Smooth muscle cell (in vitro differentiated cells): ENCODE measurements around the gene CISH. TPM values are rescaled to one million over a fixed set of nuclear protein-coding genes. Genes with fewer than 3 reads are reported as not detected.

ENCODE experiments used
- DNase-seq: peaks from one replicate; lab custom pipeline; 2025; ENCODE audit not compliant: unreplicated experiment; lab: John Stamatoyannopoulos, UW
- H2AFZ ChIP-seq: fragments of 200-600 bp; sonication (generic); 2 replicates; pipeline ENCODE4 v1.6.0; 2016; ENCODE audit warnings: antibody characterized with exemption, low read depth, mild to moderate bottlenecking
- H3F3A ChIP-seq: fragments of 200-600 bp; sonication (generic); 2 replicates; pipeline ENCODE4 v1.6.0; 2017; ENCODE audit warnings: antibody characterized with exemption, low read depth
- H3K27ac ChIP-seq: fragments of 200-600 bp; sonication (generic); 2 replicates; pipeline ENCODE4 v1.5.1; 2016; ENCODE audit warnings: low read depth, mild to moderate bottlenecking
- H3K27me3 ChIP-seq: fragments of 200-600 bp; sonication (generic); 2 replicates; pipeline ENCODE4 v1.6.1; 2016; ENCODE audit warnings: low read depth, mild to moderate bottlenecking
- H3K36me3 ChIP-seq: fragments of 200-600 bp; sonication (generic); 2 replicates; pipeline ENCODE4 v1.5.1; 2016; ENCODE audit warnings: low read depth
- H3K4me1 ChIP-seq: fragments of 200-600 bp; sonication (generic); 2 replicates; pipeline ENCODE4 v1.5.1; 2016; ENCODE audit warnings: low read depth
- H3K4me2 ChIP-seq: fragments of 200-600 bp; sonication (generic); 2 replicates; pipeline ENCODE4 v1.6.0; 2016; ENCODE audit warnings: mild to moderate bottlenecking
- H3K4me3 ChIP-seq: fragments of 200-600 bp; sonication (generic); 2 replicates; pipeline ENCODE4 v1.5.1; 2016; ENCODE audit warnings: mild to moderate bottlenecking
- H3K79me2 ChIP-seq: fragments of 200-600 bp; sonication (generic); 2 replicates; pipeline ENCODE4 v1.6.0; 2016; ENCODE audit warnings: low read depth, mild to moderate bottlenecking
- H3K9ac ChIP-seq: fragments of 200-600 bp; sonication (generic); 2 replicates; pipeline ENCODE4 v1.6.0; 2016; ENCODE audit warnings: low read depth
- H3K9me3 ChIP-seq: fragments of 200-600 bp; sonication (generic); replicated peaks from 2 replicates; pipeline ENCODE4 v1.5.1; 2016; ENCODE audit warnings: low read depth
- H4K20me1 ChIP-seq: fragments of 200-600 bp; sonication (generic); 2 replicates; pipeline ENCODE4 v1.6.0; 2016; ENCODE audit warnings: low read depth
- CTCF ChIP-seq: fragments of 200-600 bp; sonication (generic); IDR thresholded peaks from 2 replicates; pipeline ENCODE4 v1.5.1; 2017; ENCODE audit warnings: borderline replicate concordance, mild to moderate bottlenecking, antibody characterized with exemption; ENCODE audit not compliant: insufficient read depth, poor library complexity, severe bottlenecking
- WGBS: methylation state at CpG from one replicate; pipeline ENCODE4 v1.1.7; 2016; ENCODE audit warnings: low lambda C conversion rate; 5-methylcytosine and 5-hydroxymethylcytosine counted together
- polyA plus RNA-seq: library from polyadenylated mRNA; unstranded; fragments of >200 nt; fragmentation: Nextera tagmentation; extraction: Ambion mirVana; gene quantifications from 2 replicates; pipeline ENCODE4 v1.2.1, GENCODE V29; 2016
- total RNA-seq: library from RNA; depleted of rRNA; stranded (reverse); fragments of >200 nt; gene quantifications from 2 replicates; pipeline ENCODE4 v1.2.3, GENCODE V29; 2014

CISH gene
- total and polyA plus RNA-seq, 2 experiments from 2014 or later: 1.8 to 15.9 TPM

GRCh38 chr3:50559702-50560101 lies 51.9 kb downstream of the CISH start:
- no peak for TF ChIP-seq CTCF
- Histone ChIP-seq H3K9ac (no peak overlapping the region), H3K4me3 (no peak overlapping the region), H3K9me3 (no peaks in the 10 kb centered on the region), H3K27ac (no peak overlapping the region), H3F3A (no peaks in the 10 kb centered on the region), H3K79me2 (no peaks in the 10 kb centered on the region), H2AFZ (no peak overlapping the region), H3K27me3 (no peaks in the 10 kb centered on the region), H3K4me2 (no peak overlapping the region), H3K36me3 (no peaks in the 10 kb centered on the region), H3K4me1 (no peaks in the 10 kb centered on the region), H4K20me1 (no peaks in the 10 kb centered on the region)
- no peak for DNase-seq

- whole genome bisulfite sequencing: 78% methylated on average over 7 of the region's 7 CpGs
- no peaks in the 10 kb centered on the region for H3K9me3 ChIP-seq
- H3K4me2 ChIP-seq: no peak overlapping the region
- no peaks in the 10 kb centered on the region for H3K79me2 ChIP-seq
- no peaks in the 10 kb centered on the region for H3K4me1 ChIP-seq
- no peak for TF ChIP-seq CTCF
- H3K9ac ChIP-seq: no peak overlapping the region
- no peak overlapping the region for H2AFZ ChIP-seq
- H3K27me3 ChIP-seq: no peaks in the 10 kb centered on the region
- H3K4me3 ChIP-seq: no peak overlapping the region
- no peak overlapping the region for H3K27ac ChIP-seq
- no peaks in the 10 kb centered on the region for H4K20me1 ChIP-seq
- no peak for DNase-seq
- H3K36me3 ChIP-seq: no peaks in the 10 kb centered on the region
- H3F3A ChIP-seq: no peaks in the 10 kb centered on the region
These were observed 53.7 kb downstream of the CISH start for GRCh38 chr3:50557915-50558314.

GRCh38 chr3:50557106-50557505 lies 54.5 kb downstream of the CISH start:
- DNase-seq: no peak
- no peak for TF ChIP-seq CTCF
- Histone ChIP-seq H4K20me1 (no peaks in the 10 kb centered on the region), H3K4me2 (no peak overlapping the region), H3K27ac (no peak overlapping the region), H3K4me3 (no peak overlapping the region), H3K36me3 (no peaks in the 10 kb centered on the region), H2AFZ (no peak overlapping the region), H3K4me1 (no peaks in the 10 kb centered on the region), H3K9me3 (no peaks in the 10 kb centered on the region), H3F3A (no peaks in the 10 kb centered on the region), H3K9ac (no peak overlapping the region), H3K27me3 (no peaks in the 10 kb centered on the region), H3K79me2 (no peaks in the 10 kb centered on the region)
- WGBS: 73% methylated on average over 8 of the region's 8 CpGs

Other genes starting within 250 kb of the CISH start
- 0.27 and 0.31 TPM in 2 replicates for gene CACNA2D2, start 108.1 kb downstream of the CISH start, total RNA-seq
- 0.51 and 0.58 TPM in 2 replicates for gene CACNA2D2, start 108.1 kb downstream of the CISH start, polyA plus RNA-seq
- gene C3orf18, start 44.0 kb downstream of the CISH start, total RNA-seq: 6.6 and 8.7 TPM in 2 replicates
- gene C3orf18, start 44.0 kb downstream of the CISH start, polyA plus RNA-seq: 18.9 and 20.0 TPM in 2 replicates
- gene HEMK1, start 42.3 kb downstream of the CISH start, total RNA-seq: 6.5 and 15.3 TPM in 2 replicates
- 26.4 and 28.3 TPM in 2 replicates for gene HEMK1, start 42.3 kb downstream of the CISH start, polyA plus RNA-seq
- 17.1 and 20.2 TPM in 2 replicates for gene MAPKAPK3, start 5.4 kb upstream of the CISH start, total RNA-seq
- 18.7 and 23.7 TPM in 2 replicates for gene MAPKAPK3, start 5.4 kb upstream of the CISH start, polyA plus RNA-seq
- 1.5 and 2.2 TPM in 2 replicates for gene DOCK3, start 63.2 kb upstream of the CISH start, total RNA-seq
- 0.29 and 1.4 TPM in 2 replicates for gene DOCK3, start 63.2 kb upstream of the CISH start, polyA plus RNA-seq